ENCODE measurements around the gene PHLDB1. TPM values are rescaled to one million over a fixed set of nuclear protein-coding genes. Genes with fewer than 3 reads are reported as not detected.
A peak's percentile ranks its signal among the peaks of the same experiment; 100 is the strongest.

PHLDB1 gene
- total RNA-seq, 2 experiments from 2014 or later, result 2.0 to 2.4 TPM

DNA sequence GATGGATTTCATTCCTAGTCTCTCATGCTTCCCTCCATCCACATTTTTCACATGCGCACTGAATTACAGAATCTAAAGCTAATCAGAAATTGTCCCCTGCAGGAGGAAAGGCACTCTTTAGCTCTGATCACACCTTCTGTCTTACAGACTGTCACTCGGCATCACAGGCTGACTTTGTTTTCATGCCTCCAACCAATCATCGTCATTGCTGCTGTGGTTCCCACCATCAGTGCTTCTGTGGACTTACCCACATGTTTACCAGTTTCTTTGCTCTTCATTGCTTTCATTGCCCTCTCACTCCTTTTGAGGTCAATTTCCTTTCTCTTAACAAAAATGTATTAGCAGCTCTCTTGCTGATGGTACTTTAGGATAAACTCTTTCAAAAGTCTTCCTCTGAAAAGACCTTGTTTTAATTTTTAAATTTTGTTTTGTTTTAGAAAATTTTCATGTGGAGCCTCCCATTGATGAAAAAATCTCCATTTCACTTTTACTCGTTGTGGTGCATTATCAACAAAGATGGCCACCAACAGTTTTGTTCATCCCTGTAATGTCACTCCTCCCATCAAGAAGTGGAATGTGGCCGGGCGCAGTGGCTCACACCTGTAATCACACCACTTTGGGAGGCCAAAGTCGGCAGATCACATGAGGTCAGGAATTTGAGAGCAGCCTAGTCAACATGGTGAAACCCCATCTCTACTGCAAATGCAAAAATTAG is 92.2 kb downstream of the PHLDB1 start:
- Mint-ChIP-seq H3K4me1 (ENCODE audit: low read depth) (peaks cover 52% of the 10 kb centered on the region), H3K9me3 (peaks cover 6% of the 10 kb centered on the region), H3K36me3 (peaks cover 5% of the 10 kb centered on the region), H3K27ac (peak overlapping the region; percentile 5), H3K27me3 (no peaks in the 10 kb centered on the region), H3K4me3 (no peak overlapping the region)
- peak; percentile 60 for DNase-seq
- ChIA-PET POLR2A (no interaction called here), CTCF (interaction anchor here (0.6 to 0.9 kb wide), 3 partner anchors 10 to 179 kb away, joined by 3 to 4 read pairs (median 3); no protein-coding TSS in a partner anchor)
- intact Hi-C loops (cut with micrococcal nuclease), result no loop called here

DNA sequence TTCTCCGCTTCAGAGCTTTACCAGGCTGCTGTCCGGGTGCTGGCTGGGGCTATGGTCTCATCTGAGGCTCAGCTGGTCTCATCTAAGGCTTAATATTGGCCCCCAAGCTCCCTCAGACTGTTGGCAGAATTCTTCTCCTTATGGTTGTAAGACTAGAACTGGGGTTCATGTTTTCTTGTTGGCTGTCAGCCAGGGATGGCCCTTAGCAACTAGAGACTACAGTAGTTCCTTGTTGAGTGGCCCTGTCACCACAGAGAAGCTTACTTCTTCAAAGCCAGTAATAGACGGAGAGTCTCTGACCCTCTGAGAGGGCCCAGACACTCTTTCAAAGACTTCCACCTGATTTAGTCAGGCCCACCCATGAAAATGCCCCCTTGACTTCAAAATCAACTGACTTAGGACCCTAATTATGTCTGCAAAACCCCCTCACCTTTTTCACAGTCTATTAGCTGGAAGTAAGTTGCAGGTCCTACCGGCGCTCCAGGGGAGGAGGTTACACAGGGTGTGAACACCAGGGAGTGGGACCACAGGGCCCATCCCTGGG is 96.2 kb downstream of the PHLDB1 start:
- no peak overlapping the region for H3K4me3 Mint-ChIP-seq
- H3K9me3 Mint-ChIP-seq, result peaks cover 6% of the 10 kb centered on the region
- H3K27me3 Mint-ChIP-seq, result no peaks in the 10 kb centered on the region
- peaks cover 5% of the 10 kb centered on the region for H3K36me3 Mint-ChIP-seq
- ChIA-PET POLR2A (no interaction called here), CTCF (interaction anchor here (4.3 kb wide), 1 partner anchor 14 kb away, joined by 22 read pairs; no protein-coding TSS in a partner anchor)
- intact Hi-C loops (cut with micrococcal nuclease), result no loop called here
- DNase-seq, result no peak
- peak overlapping the region; percentile 13 for H3K27ac Mint-ChIP-seq
- peaks cover 40% of the 10 kb centered on the region for H3K4me1 Mint-ChIP-seq (ENCODE audit: low read depth)

DNA sequence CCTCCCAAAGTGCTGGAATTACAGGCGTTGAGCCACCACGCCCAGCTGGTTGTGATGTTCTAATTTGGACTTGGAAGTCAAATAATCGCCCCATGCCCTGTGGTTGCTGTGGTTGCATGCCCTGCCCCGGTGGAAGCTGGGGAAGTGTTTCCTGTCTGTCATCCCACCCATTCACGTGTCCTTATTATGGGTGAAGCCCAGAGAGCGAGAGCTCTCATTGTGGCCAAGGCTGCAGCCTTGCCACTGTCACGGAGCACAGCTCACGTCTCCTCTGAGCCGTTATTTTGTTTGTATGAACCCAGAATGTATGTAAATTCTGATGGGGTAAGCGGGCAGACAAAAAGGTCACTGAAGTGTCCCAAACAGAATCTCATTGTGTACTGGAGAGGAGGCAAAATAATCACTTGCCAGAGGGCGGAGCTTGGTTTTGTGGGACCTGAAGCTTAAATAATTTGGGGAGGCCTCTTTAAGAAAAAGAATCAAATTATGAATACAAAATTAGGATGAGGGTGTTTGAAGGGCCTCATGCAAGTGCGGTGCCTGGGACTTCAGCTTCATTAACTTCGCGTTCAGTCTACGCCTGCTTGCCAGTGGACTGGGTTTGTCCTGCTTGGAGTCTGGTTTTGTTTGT is 97.8 kb downstream of the PHLDB1 start:
- DNase-seq, result peak; percentile 66

DNA sequence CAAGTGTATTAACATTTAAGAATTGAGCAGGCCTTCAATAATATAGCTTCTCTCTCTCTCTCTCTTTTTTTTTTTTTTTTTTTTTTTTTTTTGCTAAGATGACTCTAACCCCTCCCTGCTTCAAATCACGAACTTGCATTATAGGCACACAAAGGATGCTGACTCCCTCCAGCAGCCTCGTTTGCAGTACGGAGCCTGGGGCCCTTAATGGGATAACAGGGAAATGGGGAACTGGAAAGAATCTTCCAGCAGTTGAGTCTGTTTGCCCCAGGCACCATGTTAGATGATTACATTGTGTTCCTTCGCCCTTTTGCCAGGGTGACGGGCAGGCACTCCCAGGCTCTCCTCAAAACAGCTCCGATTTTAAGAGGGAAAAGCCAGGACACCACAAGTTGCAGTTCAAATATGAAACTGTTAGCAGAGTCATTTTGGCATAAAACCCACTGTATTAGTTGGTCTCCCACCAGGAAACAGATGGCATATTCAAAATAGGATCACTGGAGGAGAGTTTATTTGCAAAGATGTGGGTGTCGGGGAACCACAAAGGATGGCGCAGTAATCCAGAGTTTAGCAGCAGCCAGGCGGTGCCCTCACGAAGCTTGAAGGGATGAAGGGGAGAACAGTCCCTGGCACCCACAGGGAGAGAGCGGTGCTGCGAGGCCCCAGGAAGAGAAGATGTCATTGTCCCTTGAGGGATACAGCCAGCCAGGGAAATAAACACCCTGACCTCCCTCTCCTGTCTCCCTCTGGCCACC is 98.6 kb downstream of the PHLDB1 start:
- intact Hi-C loops (cut with micrococcal nuclease), result no loop called here
- ChIA-PET CTCF (interaction anchor here (0.6 to 4.3 kb wide), 6 partner anchors 10 to 615 kb away, joined by 3 to 22 read pairs (median 3); no protein-coding TSS in a partner anchor), POLR2A (interaction anchor here (1.1 kb wide), 1 partner anchor 10 kb away, joined by 6 read pairs; no protein-coding TSS in a partner anchor)
- Mint-ChIP-seq H3K9me3 (no peaks in the 10 kb centered on the region), H3K36me3 (no peaks in the 10 kb centered on the region), H3K4me1 (ENCODE audit: low read depth) (peaks cover 24% of the 10 kb centered on the region), H3K4me3 (no peak overlapping the region), H3K27ac (no peak overlapping the region), H3K27me3 (no peaks in the 10 kb centered on the region)
- DNase-seq, result no peak

More for the DNA sequence above, 97.8 kb downstream of the PHLDB1 start:
- peak overlapping the region; percentile 49 for H3K27ac Mint-ChIP-seq
- H3K9me3 Mint-ChIP-seq, result peaks cover 3% of the 10 kb centered on the region
- POLR2A ChIA-PET, result interaction anchor here (1.1 kb wide), 1 partner anchor 9 kb away, joined by 6 read pairs; no protein-coding TSS in a partner anchor
- peak overlapping the region; percentile 15 for H3K4me3 Mint-ChIP-seq
- CTCF ChIA-PET, result interaction anchor here (0.6 to 4.3 kb wide), 4 partner anchors 9 to 234 kb away, joined by 3 to 22 read pairs (median 3); no protein-coding TSS in a partner anchor
- peaks cover 25% of the 10 kb centered on the region for H3K4me1 Mint-ChIP-seq (ENCODE audit: low read depth)
- intact Hi-C loops (cut with micrococcal nuclease), result no loop called here
- H3K27me3 Mint-ChIP-seq, result no peaks in the 10 kb centered on the region
- H3K36me3 Mint-ChIP-seq, result peaks cover 3% of the 10 kb centered on the region

DNA sequence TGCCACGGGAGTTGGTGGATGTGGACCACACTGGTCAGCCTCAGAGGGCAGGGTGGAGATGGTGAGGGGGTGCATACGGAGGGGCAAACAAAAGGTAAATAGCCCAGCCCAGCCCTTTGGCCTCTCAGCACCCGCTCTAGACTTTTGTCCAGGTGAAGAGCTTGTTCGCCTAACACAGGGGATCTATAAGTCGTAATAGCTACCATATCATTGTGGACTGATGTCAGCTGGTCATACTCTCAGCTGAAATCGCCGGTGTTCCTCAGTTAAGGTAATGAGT is 99.1 kb downstream of the PHLDB1 start:
- peaks cover 24% of the 10 kb centered on the region for H3K4me1 Mint-ChIP-seq (ENCODE audit: low read depth)
- no peaks in the 10 kb centered on the region for H3K27me3 Mint-ChIP-seq
- intact Hi-C loops (cut with micrococcal nuclease), result no loop called here
- no peak overlapping the region for H3K4me3 Mint-ChIP-seq
- POLR2A ChIA-PET, result no interaction called here
- H3K27ac Mint-ChIP-seq, result no peak overlapping the region
- CTCF ChIA-PET, result interaction anchor here (1.0 to 4.3 kb wide), 3 partner anchors 14 to 615 kb away, joined by 3 to 22 read pairs (median 4); no protein-coding TSS in a partner anchor
- H3K9me3 Mint-ChIP-seq, result no peaks in the 10 kb centered on the region
- H3K36me3 Mint-ChIP-seq, result no peaks in the 10 kb centered on the region
- no peak for DNase-seq

Small RNA genes within 50 kb of the gene (microRNA-seq; reads per million reads assigned to microRNA genes)
- gene MIR6716 (ENCODE audit: borderline microRNAs expressed, borderline number of aligned reads, borderline replicate concordance), result not detected

Other genes starting within 250 kb of the PHLDB1 start
- gene UBE4A, start 248.0 kb upstream of the PHLDB1 start, total RNA-seq, result 10 to 100 TPM; 39.1 to 40.4 TPM
- 100 to 1,000 TPM; 298 to 306 TPM for gene ATP5MG, start 206.0 kb upstream of the PHLDB1 start, total RNA-seq
- gene KMT2A, start 171.1 kb upstream of the PHLDB1 start, total RNA-seq, result 10 to 100 TPM; 61.5 to 72.4 TPM
- not detected for gene TTC36, start 80.1 kb upstream of the PHLDB1 start, total RNA-seq
- 10 to 100 TPM in 1 of 2 experiments, 1 to 10 TPM in 1; 9.5 to 13.0 TPM for gene TMEM25, start 76.4 kb upstream of the PHLDB1 start, total RNA-seq
- gene IFT46, start 41.7 kb upstream of the PHLDB1 start, total RNA-seq, result 10 to 100 TPM; 16.0 to 17.1 TPM
- gene ARCN1, start 35.2 kb upstream of the PHLDB1 start, total RNA-seq, result 100 to 1,000 TPM; 180 to 182 TPM
- gene TREH, start 72.0 kb downstream of the PHLDB1 start, total RNA-seq, result not detected
- gene DDX6, start 183.5 kb downstream of the PHLDB1 start, total RNA-seq, result 100 to 1,000 TPM; 175 to 180 TPM